MM.1S (cell line): Measurements from ENCODE around the gene DNAJB11.

ENCODE experiments used
- DNase-seq: peaks from one replicate; pipeline ENCODE4 v3.0.0-alpha.2; 2015
- H2AFZ ChIP-seq: fragments of 300-600 bp; sonication (generic); 2 replicates; pipeline ENCODE4 v1.6.0; 2016; ENCODE audit warnings: antibody characterized with exemption, low read length
- H3F3A ChIP-seq: fragments of 300-600 bp; sonication (generic); 2 replicates; pipeline ENCODE4 v1.6.1; 2016; ENCODE audit warnings: mild to moderate bottlenecking, antibody characterized with exemption, low read length, moderate library complexity, mixed read lengths; ENCODE audit not compliant: insufficient read depth
- H3K27ac ChIP-seq: fragments of 300-600 bp; sonication (generic); 2 replicates; pipeline ENCODE4 v1.5.1; 2016; ENCODE audit warnings: mild to moderate bottlenecking, low read length
- H3K27me3 ChIP-seq: fragments of 300-600 bp; sonication (generic); replicated peaks from 2 replicates; pipeline ENCODE4 v1.6.0; 2016; ENCODE audit warnings: low read length; ENCODE audit not compliant: insufficient read depth
- H3K36me3 ChIP-seq: fragments of 300-600 bp; sonication (generic); replicated peaks from 2 replicates; pipeline ENCODE4 v1.6.1; 2016; ENCODE audit warnings: mild to moderate bottlenecking, low read length, mixed read lengths; ENCODE audit not compliant: insufficient read depth
- H3K4me1 ChIP-seq: fragments of 300-600 bp; sonication (generic); 2 replicates; pipeline ENCODE4 v1.6.1; 2016; ENCODE audit warnings: low read length, mixed read lengths
- H3K4me2 ChIP-seq: fragments of 300-600 bp; sonication (generic); 2 replicates; pipeline ENCODE4 v1.6.0; 2016; ENCODE audit warnings: low read depth, low read length
- H3K4me3 ChIP-seq: fragments of 300-600 bp; sonication (generic); 2 replicates; pipeline ENCODE4 v1.5.1; 2016; ENCODE audit warnings: low read length, mixed read lengths
- H3K79me2 ChIP-seq: fragments of 300-600 bp; sonication (generic); 2 replicates; pipeline ENCODE4 v1.6.1; 2016; ENCODE audit warnings: mixed run types, low read length, mixed read lengths
- H3K9ac ChIP-seq: fragments of 300-600 bp; sonication (generic); 2 replicates; pipeline ENCODE4 v1.6.1; 2016; ENCODE audit warnings: low read length, mixed read lengths
- H3K9me2 ChIP-seq: fragments of 300-600 bp; sonication (generic); replicated peaks from 2 replicates; pipeline ENCODE4 v1.6.1; 2016; ENCODE audit warnings: mild to moderate bottlenecking, low read length, mixed read lengths; ENCODE audit not compliant: insufficient read depth
- H3K9me3 ChIP-seq: fragments of 300-600 bp; sonication (generic); replicated peaks from 2 replicates; pipeline ENCODE4 v1.6.1; 2016; ENCODE audit warnings: mild to moderate bottlenecking, low read length, mixed read lengths; ENCODE audit not compliant: insufficient read depth
- H4K20me1 ChIP-seq: fragments of 300-600 bp; sonication (generic); 2 replicates; pipeline ENCODE4 v1.6.1; 2016; ENCODE audit warnings: mild to moderate bottlenecking, low read length, moderate library complexity, mixed read lengths; ENCODE audit not compliant: insufficient read depth
- EZH2 ChIP-seq: fragments of 300-600 bp; sonication (generic); optimal IDR thresholded peaks from 2 replicates; pipeline ENCODE3; 2017; ENCODE audit warnings: low read depth, mild to moderate bottlenecking, antibody characterized with exemption, low read length, mixed read lengths
- EZH2phosphoT487 ChIP-seq: fragments of 300-600 bp; sonication (generic); IDR thresholded peaks from 2 replicates; pipeline ENCODE4 v1.6.1; 2018; ENCODE audit warnings: antibody characterized with exemption, low read length
- TF ChIP-seq, protein P1 (sequence below): fragments of 300-600 bp; sonication (generic); IDR thresholded peaks from 2 replicates; pipeline ENCODE4 v1.5.1; 2016; ENCODE audit warnings: antibody characterized with exemption, low read length, mixed read lengths

DNAJB11 gene

GRCh38 chr3:186614266-186614596 is 43.7 kb downstream of the DNAJB11 start:
- Histone ChIP-seq H3K9me3 (no peaks in the 10 kb centered on the region), H3K79me2 (no peaks in the 10 kb centered on the region), H3K9ac (peak overlapping the region; percentile 15; the same call in 1 of the 2 replicates), H2AFZ (peak overlapping the region; percentile 81), H3K9me2 (no peaks in the 10 kb centered on the region), H3F3A (peaks cover 20% of the 10 kb centered on the region), H3K4me2 (peak overlapping the region; percentile 70), H3K27me3 (peaks cover 8% of the 10 kb centered on the region), H3K36me3 (no peaks in the 10 kb centered on the region), H4K20me1 (no peaks in the 10 kb centered on the region), H3K4me1 (peaks cover 31% of the 10 kb centered on the region), H3K27ac (peak overlapping the region; percentile 47), H3K4me3 (peak overlapping the region; percentile 37)
- no peak for DNase-seq
- TF ChIP-seq EZH2phosphoT487 (no peak), EZH2 (no peak)
- TF ChIP-seq, protein P1, sequence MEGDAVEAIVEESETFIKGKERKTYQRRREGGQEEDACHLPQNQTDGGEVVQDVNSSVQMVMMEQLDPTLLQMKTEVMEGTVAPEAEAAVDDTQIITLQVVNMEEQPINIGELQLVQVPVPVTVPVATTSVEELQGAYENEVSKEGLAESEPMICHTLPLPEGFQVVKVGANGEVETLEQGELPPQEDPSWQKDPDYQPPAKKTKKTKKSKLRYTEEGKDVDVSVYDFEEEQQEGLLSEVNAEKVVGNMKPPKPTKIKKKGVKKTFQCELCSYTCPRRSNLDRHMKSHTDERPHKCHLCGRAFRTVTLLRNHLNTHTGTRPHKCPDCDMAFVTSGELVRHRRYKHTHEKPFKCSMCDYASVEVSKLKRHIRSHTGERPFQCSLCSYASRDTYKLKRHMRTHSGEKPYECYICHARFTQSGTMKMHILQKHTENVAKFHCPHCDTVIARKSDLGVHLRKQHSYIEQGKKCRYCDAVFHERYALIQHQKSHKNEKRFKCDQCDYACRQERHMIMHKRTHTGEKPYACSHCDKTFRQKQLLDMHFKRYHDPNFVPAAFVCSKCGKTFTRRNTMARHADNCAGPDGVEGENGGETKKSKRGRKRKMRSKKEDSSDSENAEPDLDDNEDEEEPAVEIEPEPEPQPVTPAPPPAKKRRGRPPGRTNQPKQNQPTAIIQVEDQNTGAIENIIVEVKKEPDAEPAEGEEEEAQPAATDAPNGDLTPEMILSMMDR, result no peak

DNA sequence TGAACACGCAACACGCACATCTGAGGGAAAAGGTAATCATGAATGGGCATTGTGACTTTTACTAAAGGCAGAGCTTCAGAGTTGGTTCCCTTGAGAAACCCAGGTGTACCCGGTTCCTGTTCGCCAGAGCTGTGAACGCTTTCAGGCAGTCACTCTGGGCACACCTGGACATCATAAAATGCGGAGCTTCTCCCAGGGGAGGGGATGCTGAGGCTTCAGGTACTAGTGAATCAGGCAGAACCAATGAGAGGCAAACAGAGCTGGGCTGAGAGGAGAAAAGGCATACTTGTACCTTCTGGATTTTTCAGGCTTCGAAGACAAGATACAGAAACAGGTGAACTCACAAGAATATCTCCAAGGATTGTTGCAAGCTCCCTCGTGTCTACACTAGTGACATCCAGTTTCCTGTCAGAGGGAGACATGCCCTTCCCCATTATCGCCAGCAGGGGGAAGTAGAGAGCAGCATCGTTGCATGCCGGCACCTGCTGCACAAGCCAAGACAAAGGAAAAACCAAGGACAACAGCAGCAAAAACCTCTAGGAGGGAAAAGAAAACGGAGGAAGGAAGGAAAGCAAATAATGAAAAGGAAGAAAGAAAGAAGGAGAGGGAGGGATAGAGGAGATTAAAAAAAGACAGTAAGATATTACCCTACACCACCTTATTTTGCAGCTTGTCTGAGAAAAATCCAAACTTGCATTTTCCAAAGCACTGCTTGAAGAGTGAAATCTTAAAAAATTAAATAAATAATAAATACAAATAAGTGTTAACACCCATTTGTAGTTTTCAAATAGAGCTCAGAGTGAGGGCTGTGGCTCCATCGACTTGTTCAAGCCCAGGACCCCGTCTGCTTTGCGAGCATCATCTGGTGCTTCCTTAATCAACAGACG is 44.3 kb downstream of the DNAJB11 start:
- peaks cover 25% of the 10 kb centered on the region for H3K4me1 ChIP-seq
- H3K27ac ChIP-seq, result peak overlapping the region; percentile 47
- peaks cover 20% of the 10 kb centered on the region for H3F3A ChIP-seq
- H3K79me2 ChIP-seq, result no peaks in the 10 kb centered on the region
- H3K4me3 ChIP-seq, result peak overlapping the region; percentile 37
- peak; percentile 87 for DNase-seq
- H3K9ac ChIP-seq, result peak overlapping the region; percentile 15; the same call in 1 of the 2 replicates
- H2AFZ ChIP-seq, result peak overlapping the region; percentile 81
- H3K36me3 ChIP-seq, result no peaks in the 10 kb centered on the region
- no peaks in the 10 kb centered on the region for H4K20me1 ChIP-seq
- TF ChIP-seq EZH2 (no peak), EZH2phosphoT487 (no peak)
- TF ChIP-seq, protein P1, result peak; percentile 100
- peak overlapping the region; percentile 70 for H3K4me2 ChIP-seq
- H3K9me3 ChIP-seq, result no peaks in the 10 kb centered on the region
- H3K9me2 ChIP-seq, result no peaks in the 10 kb centered on the region
- H3K27me3 ChIP-seq, result peaks cover 8% of the 10 kb centered on the region

GRCh38 chr3:186616299-186616617 is 45.7 kb downstream of the DNAJB11 start:
- Histone ChIP-seq H3F3A (peaks cover 20% of the 10 kb centered on the region), H3K36me3 (no peaks in the 10 kb centered on the region), H3K27ac (no peak overlapping the region), H4K20me1 (no peaks in the 10 kb centered on the region), H3K9me2 (no peaks in the 10 kb centered on the region), H3K4me3 (no peak overlapping the region), H3K27me3 (peaks cover 8% of the 10 kb centered on the region), H3K9ac (no peak overlapping the region), H3K4me1 (peaks cover 25% of the 10 kb centered on the region), H3K9me3 (no peaks in the 10 kb centered on the region), H3K79me2 (no peaks in the 10 kb centered on the region), H3K4me2 (peak overlapping the region; percentile 77; the same call in 1 of the 2 replicates), H2AFZ (no peak overlapping the region)
- no peak for DNase-seq
- TF ChIP-seq EZH2 (no peak), EZH2phosphoT487 (no peak)
- TF ChIP-seq, protein P1, result no peak
